ENCODE results near the gene TBC1D20.

- TF ChIP-seq, protein P1, sequence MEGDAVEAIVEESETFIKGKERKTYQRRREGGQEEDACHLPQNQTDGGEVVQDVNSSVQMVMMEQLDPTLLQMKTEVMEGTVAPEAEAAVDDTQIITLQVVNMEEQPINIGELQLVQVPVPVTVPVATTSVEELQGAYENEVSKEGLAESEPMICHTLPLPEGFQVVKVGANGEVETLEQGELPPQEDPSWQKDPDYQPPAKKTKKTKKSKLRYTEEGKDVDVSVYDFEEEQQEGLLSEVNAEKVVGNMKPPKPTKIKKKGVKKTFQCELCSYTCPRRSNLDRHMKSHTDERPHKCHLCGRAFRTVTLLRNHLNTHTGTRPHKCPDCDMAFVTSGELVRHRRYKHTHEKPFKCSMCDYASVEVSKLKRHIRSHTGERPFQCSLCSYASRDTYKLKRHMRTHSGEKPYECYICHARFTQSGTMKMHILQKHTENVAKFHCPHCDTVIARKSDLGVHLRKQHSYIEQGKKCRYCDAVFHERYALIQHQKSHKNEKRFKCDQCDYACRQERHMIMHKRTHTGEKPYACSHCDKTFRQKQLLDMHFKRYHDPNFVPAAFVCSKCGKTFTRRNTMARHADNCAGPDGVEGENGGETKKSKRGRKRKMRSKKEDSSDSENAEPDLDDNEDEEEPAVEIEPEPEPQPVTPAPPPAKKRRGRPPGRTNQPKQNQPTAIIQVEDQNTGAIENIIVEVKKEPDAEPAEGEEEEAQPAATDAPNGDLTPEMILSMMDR (IDR thresholded peaks at IDR 0.05) = no peak
- no peak for TF ChIP-seq ZFX (IDR thresholded peaks at IDR 0.05; ENCODE audit: borderline replicate concordance)
Measured at GRCh38 chr20:467755-468154, 5.4 kb upstream of the TBC1D20 start.

All from 22Rv1 (cell line).